Eye (tissue), 1 donor: ENCODE data around the gene MIDN.

ENCODE experiments used
- DNase-seq: peaks from one replicate; pipeline ENCODE4 v3.0.0-alpha.2; 2015

Gene MIDN

GRCh38 chr19:1259206-1259875 lies 11.0 kb downstream of the MIDN start:
- DNase-seq = peak; percentile 69

- peak; percentile 60 for DNase-seq
These were observed 11.7 kb downstream of the MIDN start for GRCh38 chr19:1259876-1260748.

- DNase-seq = peak; percentile 98
These were observed 12.6 kb downstream of the MIDN start for GRCh38 chr19:1260749-1261537.

DNA sequence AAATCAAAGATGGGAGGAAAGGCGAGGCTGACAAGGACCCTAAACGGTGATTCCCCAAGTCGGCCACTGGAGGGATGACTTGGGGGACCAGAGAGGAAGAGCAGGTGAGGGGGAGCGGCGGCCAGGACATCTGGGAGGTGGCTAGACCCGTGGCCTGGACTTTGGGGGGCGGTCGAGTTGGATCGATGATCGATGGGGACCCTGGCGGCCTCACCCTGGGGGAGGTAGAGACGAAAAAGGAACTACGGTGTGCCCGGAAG lies 13.1 kb downstream of the MIDN start:
- DNase-seq = no peak

DNA sequence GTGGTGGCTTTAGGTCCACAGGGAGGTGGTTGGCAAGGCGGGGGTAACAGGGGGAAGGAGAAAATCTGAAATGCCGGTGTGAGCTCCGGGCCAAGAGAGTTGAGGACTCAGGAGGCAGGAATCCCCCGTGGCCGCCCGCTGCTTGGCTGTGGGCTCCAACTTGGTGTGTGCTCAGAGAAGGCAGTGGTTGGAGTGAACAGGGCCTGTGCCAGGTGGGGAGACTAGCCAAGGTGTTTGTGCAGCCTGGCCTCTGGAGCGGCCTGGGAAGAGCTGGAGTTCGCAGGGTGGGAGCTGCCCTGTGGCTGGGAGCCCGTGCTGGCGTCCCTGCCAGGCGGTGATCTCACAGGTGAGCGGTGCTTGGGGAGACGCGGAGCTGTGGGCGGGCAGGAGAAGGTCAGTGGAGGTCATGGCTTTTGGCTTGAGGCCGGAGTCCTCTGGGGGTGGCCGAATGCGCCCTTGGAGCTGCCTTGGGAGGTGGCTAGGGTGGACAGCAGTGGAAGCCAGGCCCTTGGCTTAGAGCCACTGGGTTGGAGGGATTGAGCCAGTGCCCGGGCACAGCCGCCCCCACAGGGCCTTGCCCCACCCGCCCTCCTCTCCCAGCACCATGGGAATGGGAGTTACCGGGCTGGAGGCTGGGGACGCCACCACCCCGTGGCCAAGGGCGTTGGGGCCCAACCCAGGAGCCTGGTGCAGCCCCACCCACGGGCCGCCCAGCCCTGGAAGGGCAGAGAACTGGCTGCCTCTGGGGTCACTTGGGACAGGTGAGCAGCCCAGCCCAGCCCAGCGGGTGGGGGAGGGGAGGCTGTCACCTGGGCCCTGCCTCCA lies 13.6 kb downstream of the MIDN start:
- DNase-seq = no peak

DNA sequence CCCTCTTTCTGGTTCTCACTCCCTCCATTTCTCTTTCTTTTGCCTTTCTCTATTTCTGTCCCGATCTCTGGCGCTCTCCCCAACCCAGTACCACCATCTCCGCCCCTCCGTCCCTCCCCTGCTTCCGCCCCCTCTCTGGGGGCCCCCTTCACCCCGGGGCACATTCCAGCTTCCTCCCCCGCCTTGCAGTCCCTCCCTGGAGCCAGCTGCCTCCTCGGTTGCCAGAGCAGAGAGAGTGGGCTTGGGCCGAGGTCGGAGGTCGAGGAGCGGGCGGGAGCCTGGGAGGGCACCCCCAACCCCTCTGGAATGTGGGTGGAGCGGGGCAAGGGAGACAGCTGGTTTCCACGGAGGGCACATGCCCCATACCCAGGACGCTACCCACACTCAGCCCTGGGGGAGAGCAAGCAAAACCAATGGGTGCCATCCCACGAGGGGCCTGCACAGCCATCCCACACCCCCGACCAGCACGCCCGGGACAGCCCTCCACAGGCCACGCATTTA lies 14.3 kb downstream of the MIDN start:
- DNase-seq = peak; percentile 71

- no peak for DNase-seq
These were observed 14.8 kb downstream of the MIDN start for GRCh38 chr19:1263188-1263587.

DNA sequence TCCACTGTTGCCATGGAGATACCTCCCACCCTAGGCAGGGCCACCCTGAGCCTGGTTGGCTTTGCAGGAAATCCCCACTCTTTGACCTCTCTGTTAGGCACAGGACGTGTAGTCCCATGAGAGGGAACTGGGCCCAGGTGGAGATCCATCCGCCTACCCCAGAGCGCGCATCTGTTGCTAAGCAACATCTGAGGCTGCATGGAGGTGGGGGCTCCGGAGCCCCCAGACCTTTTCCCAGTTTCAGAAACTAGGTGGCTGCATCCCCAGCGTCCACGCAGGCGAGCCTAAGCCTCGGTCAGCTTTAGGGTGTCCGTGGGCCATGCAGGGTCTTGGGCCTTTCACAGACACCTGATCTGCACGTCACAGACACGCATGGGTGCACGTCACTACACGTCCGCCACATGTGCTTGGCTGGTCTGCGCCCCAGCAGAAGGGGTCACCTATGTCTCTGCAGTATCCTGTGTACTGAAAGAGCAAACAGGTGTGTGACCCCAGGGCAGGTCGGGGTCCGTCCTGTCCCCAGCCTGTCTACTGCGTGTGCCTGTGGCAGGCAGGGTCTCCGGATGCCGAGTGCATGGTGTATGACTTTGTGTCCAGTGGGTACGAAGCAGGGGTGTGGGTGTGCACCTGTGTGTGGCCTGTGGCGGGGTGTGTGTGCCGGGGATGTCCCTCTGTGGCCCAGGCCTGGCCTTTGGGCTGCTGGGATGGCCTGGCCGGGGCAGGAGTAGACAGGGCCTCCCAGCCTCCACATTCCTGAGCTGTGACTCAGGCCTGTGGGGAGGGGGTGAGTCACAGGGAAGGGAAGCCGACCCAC lies 16.6 kb downstream of the MIDN start:
- peak; percentile 85 for DNase-seq

- DNase-seq = no peak
These were observed 17.3 kb downstream of the MIDN start for GRCh38 chr19:1265615-1266128.

- peak; percentile 89 for DNase-seq
These were observed 17.9 kb downstream of the MIDN start for GRCh38 chr19:1266129-1266915.

DNA sequence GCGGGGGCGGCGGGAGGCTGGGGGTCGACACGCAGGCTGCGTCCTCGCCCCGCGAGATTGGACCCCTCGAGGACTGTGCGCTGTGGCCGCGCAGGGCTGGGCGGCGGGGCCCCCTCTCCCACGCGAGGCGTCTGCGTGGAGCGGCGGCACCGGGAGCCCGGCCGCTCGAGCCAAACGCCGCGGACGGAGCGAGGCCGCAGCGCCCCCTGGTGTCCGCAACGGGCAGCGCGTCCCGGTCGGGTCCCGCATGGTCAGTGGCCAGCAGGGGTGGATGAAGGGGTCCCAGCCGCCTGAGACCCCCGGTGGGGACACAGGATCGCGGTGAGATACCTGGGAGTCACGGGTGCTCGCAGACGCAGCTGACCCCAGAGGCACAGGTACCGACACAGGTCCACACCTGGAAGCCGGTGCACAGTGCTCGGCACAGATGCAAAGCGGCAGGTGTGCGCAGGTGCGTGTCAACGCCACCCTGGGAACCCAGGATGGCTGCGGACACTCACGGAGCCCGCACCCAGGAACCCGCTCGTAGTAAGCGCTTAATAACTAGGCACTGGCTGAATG lies 18.6 kb downstream of the MIDN start:
- peak; percentile 92 for DNase-seq

DNA sequence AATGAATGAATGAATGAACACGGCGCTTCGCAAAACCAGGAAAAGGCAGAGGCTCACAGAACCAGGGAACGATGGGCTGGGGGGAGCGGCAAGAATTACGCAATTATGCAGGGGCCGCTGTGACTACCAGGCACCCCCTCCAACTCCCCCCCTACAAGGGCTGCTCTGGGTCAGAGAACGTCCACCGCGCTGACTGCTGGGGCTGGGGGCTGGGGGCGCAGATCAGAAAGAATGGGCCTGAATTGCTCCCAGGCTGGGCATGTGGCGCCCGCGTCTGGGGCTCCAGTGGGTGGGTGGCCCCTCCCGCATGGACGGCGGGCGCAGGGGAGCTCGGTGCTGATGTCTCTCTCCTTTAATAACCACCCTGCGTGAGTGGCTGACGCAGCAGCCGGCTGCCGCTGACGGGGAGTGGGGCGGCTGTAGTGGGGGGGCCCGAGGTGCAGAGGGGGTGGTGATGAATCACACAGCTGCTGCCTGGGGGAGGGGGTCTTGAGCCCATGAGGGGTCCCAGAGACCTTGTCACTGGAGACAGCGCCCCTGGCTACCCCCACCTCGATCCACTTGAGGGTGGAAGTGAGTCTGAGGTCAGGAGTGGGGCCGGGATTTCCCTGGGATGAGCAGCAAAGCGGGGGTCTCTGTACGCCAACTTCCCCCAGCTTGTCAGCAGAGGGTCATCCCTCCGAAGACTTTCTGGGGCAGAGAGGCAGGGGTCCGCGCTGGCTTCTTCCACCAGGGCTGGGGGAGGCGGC lies 19.3 kb downstream of the MIDN start:
- peak; percentile 68 for DNase-seq

DNA sequence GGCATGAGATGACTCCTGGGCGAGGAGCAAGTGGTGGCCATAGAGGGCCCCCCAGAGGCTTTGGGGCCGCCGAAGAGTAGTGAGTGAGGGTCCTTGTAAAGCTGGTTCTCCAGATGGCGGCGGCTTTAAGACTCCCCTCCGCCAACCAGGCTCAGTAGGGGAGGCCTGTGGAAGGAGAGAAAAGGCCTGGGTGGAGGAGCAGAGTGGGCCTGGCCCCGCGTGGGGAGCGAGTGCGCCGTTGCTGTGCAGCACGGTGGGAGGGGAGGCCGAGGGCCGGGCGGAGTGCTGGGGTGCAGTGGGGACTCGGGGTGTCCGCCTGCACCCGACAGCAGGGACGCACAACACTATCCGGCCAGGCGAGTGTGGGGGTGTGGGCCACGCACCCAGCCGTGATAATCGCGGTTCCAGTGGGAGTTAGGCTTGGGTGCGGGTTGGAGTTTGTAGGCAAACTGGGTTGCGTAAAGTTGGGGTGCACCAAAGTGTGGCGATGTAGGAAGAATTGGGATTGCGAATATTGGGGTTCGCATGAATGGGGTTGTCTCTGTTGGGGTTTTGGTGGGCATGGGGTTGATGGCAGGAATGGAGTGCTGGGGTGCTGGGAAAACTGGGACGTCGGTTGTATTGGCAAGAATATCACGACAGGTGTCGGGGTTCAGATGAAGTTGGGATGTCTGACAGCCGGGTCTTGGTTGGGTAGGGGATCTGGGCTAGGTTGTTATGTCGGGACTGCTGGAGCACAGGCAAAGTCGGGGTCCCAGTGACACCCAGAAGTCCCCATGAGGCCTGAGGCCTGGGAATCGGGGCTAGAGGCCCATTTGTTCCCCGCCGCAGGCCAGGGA lies 20.1 kb downstream of the MIDN start:
- peak; percentile 50 for DNase-seq

DNA sequence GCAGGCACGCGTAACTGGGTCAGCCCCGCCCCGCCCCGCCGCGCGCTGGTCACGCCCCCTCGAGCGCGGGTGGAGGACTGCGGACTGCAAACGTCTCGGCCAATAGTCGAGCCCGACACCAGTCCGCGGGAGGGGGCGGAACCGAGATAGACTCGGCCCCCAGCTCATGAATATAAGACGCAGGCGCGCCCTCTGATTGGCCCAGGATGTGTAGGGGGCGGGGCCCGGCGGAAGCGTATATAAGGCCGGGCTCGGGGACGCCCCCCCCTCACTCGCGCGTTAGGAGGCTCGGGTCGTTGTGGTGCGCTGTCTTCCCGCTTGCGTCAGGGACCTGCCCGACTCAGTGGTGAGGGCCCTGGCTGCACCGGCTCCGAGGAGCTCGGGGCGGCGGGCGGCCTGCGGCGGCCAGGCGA lies 20.7 kb downstream of the MIDN start, which contains the start of gene CIRBP:
CIRBP (plus strand) TSS at position 268 of the 413 bp plus-strand sequence. CDS start 1,602 bp downstream, outside the sequence.
- peak; percentile 100 for DNase-seq

DNA sequence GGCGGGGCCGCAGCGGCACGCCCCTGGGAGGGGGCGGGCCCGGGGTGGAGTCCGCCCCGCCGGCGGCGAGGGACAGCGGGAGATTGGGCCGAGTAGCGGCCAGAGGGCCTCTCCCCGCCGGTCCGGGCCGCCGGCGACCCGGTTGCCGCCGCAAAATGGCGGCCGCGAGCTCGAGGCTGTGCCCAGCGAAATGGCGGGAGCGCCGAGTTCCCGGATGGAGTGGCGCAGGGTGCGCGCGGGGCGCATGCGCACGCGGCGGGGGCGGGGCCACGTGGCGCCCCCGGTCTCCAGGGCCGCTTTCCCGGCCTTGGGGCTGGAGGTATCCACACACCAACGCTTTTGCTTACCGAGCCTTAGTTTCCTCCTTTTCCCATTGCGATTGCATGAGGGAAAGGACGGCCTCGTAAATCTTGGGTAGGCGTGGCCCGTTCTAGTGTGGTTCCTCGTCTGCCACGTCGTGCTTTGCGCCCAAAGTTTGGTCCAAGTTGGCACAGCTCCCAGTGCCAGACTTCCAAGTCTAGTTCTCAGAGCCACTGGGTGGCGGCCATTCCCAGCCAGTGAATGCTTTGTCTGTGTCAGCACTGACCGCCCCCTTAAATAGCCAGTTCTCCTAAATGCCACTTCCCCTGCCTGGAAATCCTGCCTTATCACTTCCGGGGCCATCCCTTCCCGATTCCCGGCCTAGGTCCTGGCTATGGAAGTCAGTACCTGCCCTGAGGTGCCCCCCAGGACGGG lies 21.3 kb downstream of the MIDN start:
- DNase-seq = peak; percentile 94

DNA sequence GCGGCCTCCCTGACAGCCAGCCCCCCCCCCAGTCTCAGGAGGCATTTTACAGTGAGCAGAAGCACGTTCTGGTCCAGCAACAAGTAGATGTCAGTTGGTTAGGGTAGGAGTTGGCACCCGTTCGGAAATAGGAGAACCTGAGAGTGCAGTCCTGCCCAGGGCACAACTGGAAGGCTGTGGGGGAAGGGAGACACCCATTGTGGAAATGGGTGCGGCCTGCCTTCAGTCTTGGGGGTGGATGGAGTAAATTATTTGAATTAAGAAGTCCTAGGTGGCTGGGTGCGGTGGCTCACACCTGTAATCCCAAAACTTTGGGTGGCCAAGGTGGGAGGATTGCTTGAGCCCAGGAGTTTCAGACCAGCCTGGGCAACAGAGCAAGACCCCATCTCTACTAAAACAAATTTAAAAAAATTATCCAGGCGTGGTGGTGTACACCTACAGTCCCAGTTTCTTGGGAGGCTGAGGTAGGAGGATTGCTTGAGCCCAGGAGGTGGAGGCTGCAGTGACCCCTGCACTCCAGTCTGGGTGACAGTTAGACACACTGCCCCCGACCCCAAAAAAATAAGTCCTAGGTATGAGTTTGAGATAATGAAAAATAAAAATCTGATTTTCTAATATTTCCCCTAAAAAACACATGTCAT lies 21.9 kb downstream of the MIDN start:
- DNase-seq = no peak
